HEK293T (cell line): ENCODE data around the gene MFSD12.

Source experiments
- BHLHE40 ChIP-seq: fragments of 450-650 bp; IDR thresholded peaks from 2 replicates; pipeline ENCODE4 v1.6.1; 2016; ENCODE audit warnings: mild to moderate bottlenecking, moderate library complexity, borderline replicate concordance
- L3MBTL2 ChIP-seq: fragments of 450-650 bp; conservative IDR thresholded peaks from 2 replicates; pipeline ENCODE4 v1.6.1; 2016; ENCODE audit warnings: mild to moderate bottlenecking
- NFRKB ChIP-seq: fragments of 450-650 bp; IDR thresholded peaks from 2 replicates; pipeline ENCODE4 v1.6.1; 2016; ENCODE audit warnings: mild to moderate bottlenecking, moderate library complexity
- SUZ12 ChIP-seq: fragments of 450-650 bp; IDR thresholded peaks from 2 replicates; pipeline ENCODE4 v1.6.1; 2016; ENCODE audit warnings: mild to moderate bottlenecking
- ZNF384 ChIP-seq: fragments of 450-650 bp; IDR thresholded peaks from 2 replicates; pipeline ENCODE4 v1.6.1; 2016

DNA sequence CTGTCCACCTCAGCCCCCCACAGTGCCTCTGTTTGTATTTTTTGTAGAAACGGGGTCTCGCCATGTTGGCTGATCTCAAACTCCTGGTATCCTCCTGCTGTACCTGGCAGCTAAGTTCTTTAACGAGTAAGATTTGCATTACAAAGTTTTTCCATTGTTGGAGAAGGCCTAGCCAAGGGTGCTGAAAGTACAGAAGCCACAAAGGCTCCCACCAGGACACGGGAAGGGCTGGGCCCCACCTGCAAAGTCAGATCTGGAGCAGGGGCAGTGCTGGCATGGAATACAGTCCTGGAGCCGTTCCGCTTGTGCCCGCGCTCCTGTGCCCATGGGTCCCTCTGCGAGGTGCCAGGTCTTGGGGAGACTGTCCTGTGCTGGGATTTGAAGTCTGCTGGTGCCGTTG is 39.1 kb downstream of the MFSD12 start:
- TF ChIP-seq L3MBTL2 (no peak), BHLHE40 (no peak), NFRKB (no peak), ZNF384 (no peak), SUZ12 (no peak)
